ENCODE data around the gene BCL11A.

BCL11A gene

DNA sequence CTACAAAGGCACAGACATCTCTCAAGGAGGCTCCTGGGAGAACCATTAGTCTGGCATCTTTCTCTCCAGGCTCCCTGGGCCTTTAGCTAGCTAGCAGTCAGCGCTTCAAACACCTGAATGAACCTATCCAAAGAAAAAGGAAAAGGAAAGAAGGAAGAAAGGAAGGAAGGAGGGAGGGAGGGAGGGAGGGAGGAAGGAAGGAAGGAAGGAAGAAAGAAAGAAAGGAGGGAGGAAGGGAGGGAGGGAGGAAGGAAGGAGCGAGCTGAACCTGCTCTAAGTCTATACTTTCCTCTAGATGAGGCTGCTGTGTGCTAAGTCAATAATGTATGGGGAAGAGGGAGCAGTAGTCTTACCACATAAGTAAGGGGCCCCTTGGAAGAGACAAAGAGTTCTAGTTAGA lies 5.1 kb upstream of the BCL11A start:
- DNase-seq, result no peak

DNA sequence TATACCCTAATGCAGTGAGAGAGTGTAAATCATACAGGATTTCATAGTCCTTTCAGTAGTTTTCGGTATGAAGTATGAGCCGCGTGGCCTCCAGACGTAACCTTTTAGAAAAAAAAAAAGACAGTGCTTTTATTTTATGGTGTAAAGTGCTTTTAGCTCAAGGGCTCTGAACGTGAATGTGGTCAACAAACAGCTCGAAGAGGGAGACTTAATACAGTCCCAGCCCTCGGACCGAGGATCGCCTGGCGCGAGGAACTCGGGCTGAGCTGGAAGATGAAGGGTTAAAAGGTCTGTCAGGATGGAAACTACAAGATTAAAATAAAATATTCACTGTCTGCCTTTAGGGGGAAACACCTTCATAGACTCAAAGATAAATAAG lies 4.0 kb upstream of the BCL11A start:
- DNase-seq, result no peak

DNA sequence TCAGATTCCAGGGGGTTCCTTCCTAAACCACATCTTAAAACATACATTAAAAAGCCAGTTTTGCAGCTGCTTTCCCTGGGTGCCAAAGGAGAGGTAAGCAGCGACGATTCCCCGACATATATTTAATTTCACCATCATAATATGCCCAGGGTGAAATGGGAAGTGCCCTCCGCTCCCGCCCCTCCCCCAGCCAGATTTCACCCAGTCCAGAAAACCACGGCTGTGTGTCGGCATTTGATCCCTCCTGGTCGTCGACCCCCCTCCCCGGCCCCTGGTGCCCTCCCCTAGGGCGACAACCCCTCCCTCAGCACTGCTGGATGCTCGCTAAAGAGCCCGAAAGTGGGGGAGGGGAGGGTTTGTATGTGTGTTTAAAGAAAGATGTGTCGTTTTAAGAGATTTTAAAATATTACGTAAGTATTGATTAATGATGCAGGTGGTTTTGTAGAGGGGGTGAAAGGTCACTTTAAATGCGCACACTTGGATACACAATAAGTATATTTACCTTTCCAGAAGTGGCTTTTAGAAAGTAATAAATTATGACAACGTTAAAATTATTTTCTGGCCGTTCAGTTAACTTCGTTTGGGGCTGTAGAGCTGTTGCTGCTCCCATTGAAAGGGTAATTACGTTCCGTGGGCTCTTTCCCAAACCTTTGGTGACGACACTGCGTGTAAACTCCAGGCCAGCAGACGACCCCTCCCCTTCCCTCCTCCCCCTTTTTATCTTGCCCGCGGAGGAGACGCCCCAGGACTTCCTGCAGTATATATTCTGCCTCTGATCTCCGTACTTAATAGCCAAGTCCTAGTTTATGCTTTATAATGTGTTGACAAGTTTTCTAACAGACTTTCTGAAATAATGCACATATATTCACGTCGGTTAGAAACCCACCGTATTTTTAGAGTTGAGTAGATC lies 3.4 kb upstream of the BCL11A start:
- DNase-seq, result no peak

GRCh38 chr2:60556175-60556574 lies 2.7 kb upstream of the BCL11A start:
- no peak for DNase-seq

- DNase-seq, result no peak
Measured at GRCh38 chr2:60555783-60556139, 2.3 kb upstream of the BCL11A start.

DNA sequence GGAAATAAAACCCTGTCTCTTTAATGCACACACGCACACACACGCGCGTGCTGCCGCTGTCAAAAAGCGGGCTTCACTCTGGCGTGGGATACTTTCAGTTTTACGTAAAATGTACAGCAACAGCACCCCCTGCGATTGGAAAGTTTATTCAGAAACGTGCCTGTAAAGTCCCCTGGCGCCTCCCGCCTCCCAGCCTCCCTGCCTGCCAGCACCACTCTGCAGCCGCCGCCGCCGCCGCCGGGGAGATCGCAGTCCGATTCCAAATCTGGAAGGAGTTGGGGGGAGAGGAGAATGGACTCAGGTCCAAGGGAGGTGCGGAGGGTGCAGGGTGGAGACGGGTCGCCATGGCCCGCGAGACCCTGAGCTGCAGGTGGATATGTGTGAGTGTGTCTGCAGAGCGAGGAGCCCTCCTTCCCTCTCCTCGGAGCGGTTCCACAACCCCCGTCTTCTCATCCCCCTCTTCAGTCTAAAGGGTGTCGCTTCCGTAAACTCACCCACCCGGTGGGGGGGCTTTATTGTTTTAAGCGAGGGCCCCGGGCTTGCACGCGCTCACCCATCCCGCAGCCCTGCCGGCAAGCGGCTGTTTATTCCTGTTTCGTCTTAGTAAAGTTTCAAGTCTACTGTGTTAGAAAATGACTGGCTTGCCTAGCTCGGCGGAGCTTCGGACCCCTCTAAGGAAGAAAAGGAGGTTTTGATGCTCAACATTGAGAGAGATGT lies 1.8 kb upstream of the BCL11A start:
- DNase-seq, result peak in 4 of 5 experiments; percentile 25 to 69 (median 38)

DNA sequence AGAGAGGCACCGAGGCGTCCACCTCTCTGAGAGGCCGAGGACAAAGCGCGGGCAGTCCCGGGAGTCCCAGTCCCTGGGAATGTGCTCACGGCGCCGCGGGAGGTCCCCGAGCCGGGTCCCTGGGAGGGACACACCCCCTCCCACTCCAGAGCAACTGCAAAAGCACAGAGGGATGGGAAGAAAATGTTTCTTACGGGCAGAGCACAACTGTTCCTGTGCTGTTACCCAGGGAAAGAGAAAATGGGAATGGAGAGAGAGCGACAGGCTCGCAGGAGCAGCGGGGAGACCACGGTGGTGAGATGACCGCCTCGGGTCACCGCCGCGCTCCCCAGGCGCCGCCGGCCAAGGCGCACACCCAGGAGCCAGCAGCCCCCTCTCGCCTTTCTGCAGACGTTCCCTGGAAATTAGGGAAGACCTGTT lies 1.2 kb upstream of the BCL11A start:
- no peak for DNase-seq

- no peak for DNase-seq
Measured at GRCh38 chr2:60554074-60554645, 706 bp upstream of the BCL11A start.

DNA sequence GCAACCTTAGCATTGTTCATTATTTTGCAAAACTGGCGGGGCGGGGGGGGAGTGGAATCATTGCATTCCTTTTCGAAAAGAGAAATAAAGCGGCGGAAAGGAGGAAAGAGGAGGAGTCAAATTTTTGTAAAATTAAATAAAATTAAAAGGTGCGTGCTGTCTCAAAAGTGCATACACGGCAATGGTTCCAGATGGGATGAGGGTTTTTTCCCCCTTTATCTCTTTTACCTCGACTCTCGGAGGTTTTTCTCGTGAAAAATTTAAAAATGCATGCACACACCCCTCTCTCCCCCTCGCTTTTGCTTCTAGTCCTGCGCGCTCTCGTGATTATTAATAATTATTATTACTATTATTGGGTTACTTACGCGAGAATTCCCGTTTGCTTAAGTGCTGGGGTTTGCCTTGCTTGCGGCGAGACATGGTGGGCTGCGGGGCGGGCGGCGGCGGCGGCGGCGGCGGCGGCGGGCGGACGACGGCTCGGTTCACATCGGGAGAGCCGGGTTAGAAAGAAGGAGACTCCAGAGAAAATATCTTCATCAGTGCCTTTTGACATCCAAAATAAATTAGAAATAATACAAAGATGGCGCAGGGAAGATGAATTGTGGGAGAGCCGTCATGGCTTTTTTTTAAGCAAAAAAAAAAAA lies 481 bp downstream of the BCL11A start:
- DNase-seq, result no peak

GRCh38 chr2:60552078-60552850 lies 1.2 kb downstream of the BCL11A start:
- no peak for DNase-seq

- no peak for DNase-seq
Measured at GRCh38 chr2:60551240-60552077, 2.0 kb downstream of the BCL11A start.

- no peak for DNase-seq
Measured at GRCh38 chr2:60550984-60551239, 2.5 kb downstream of the BCL11A start.

DNA sequence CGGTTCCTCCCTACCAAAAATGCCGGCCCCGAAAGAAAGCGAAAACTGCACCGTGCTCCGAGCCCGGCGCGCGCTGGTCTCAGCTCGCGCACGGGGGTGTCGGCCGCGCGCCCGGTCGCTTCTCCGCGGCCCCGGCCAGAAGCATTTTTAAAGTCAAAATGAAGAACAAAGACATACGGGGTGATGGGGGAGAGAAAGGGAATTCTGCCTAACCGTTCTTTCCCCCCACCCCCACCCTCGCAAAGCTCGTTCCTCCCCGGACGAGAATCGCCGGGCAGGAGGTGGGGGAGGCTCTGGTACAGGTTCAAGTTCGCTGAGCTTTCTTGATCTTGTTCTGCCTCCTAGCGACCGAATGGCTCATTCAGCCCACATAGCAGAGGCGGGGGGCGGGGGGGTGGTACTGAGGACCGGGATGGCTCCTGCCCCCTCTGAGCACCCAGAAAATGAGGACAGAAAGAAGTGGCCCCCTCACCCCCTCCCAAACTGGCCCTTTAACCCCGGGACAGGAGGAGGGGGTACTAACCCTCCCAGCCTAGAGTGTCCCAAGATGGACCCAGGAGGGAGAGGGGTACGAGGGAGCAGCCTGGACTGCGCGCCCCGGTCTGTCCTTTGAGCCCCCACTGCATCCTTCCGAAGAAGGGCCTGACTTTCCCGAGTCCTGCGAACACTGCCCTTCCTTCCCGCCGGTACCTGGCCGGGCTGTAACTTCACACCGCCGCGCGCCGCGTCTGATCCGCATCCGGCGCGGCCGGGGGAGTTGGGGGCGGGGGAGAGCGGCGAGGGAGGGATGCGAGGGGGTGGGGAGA lies 3.1 kb downstream of the BCL11A start:
- DNase-seq, result peak in 2 of 5 experiments; percentile 27 to 61

DNA sequence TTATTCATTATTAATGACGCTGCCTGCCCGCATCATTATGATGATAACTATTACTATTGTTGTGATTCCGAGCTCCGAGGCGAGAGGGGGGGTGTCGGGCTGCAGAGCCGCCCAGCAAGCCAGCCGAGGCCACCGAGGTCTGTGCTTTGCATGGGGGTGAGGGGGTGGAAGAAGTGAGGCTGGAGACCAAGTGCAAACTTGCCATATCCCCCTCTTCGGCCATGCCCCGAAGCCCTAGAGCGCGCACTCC lies 3.6 kb downstream of the BCL11A start:
- no peak for DNase-seq

DNA sequence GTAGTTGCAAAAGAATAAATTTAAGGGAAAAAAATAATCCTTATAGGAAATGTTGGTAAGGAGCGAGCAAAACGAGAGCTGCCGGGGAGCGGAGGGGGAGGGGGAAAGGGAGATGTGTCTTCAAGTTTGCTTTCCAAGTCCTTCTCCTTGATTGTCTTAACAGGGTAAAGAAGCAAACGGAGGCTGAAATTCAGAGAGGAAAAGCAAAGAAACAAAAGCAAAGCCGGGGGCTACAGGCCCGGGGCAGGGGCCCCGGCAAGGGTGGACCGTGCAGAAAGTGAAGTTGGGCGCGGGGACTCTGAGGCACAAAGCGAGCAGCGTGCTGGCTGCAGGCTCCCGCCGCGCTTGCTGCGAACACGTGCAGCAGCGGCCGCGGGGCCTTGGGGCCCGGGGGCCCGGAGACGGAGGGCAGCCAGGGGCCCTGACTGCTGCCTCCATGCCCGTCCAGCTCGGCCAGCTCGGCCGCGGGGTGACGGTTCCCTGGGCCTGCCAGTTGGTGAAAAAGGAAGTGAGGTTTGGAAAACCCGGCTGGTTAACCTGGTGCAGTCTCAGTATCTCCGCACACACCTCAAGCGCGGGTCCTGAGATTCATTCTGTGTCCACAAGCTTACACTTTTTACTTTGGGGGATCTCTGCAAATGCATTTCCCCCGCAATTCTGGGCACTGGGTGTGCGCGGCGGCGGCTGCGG lies 4.1 kb downstream of the BCL11A start:
- no peak for DNase-seq

GRCh38 chr2:60548845-60549237 lies 4.6 kb downstream of the BCL11A start:
- DNase-seq, result no peak

DNA sequence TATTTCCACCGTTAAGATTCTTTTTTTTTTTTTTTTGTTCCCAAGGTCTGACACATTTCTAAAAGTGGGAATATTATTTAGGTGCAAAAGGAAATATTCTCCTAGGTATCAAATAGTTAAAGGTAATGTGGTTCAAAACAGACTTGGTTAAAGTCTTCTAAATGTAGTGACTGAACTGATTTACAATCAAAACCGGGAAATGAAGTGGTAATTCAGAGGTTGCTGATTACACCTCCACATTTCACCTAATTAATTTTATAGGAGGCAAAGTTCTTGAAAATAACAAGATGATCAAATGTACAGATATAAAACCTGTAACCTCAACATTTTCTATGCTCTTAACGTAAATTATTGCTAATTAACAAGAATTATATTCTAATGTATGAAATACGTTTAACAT lies 5.1 kb downstream of the BCL11A start:
- no peak for DNase-seq

DNA sequence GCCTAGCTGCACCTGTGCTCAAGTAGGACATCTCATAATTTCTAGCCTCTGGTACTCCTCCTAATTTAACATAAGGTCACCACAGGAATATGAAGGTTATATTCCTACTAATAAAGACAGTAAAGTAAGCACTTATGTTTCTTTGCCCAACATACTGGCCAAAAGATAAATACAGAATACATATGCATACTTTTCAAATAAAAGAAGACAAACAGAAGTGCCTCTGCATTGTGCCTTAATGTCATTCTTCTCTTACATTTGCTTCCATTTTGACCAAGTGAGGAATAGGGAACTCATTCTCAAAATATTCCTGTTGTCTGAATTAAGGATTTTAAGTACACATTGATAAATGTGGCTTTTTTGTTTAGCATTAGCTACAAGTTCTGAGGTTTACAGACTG lies 5.6 kb downstream of the BCL11A start:
- DNase-seq, result no peak

GRCh38 chr2:60546756-60547420 lies 6.6 kb downstream of the BCL11A start:
- no peak for DNase-seq

DNA sequence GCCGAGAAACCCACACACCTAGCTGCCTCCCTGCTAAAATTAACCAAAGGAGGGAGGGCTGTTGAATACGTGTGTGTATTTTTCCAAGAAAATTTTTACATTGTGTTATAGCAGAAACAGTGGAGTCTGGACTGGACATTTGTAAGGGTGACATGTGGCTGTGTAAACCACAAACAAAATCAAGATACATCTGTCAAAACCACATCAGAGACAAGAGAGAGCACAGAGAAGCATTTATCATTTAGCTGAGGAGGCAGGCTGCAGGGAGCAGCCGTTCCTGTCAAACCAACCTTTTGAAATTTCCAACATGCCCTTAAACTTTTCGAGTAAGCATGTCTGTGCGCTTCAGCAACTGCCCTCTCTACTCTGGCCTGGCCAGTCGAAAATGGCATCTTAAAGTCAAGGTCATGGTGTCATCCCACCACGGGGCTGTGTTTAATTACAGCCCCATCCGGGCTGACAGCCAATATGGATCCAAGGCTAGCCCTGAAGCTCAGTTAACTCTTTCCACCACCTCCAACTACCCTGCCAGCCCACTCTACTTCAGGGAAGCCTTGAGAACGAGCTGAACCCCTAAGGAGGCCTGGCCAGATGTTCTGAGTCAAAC lies 8.4 kb downstream of the BCL11A start:
- no peak for DNase-seq
